Stomach (tissue), 4 donors: ENCODE results near the gene CES4A.

Experiments used
- CTCF ChIP-seq, 7 experiments: fragments of 450-650 bp in 4 of 7; fragments of 200-600 bp in 3 of 7; sonication (generic) in 3 of 7; IDR thresholded peaks; one replicate each; pipeline ENCODE4 v1.5.1; 2016 to 2019; ENCODE audit warnings: antibody characterized with exemption in 7 of 7, control low read depth in 2 of 7, mild to moderate bottlenecking in 1 of 7
- EP300 ChIP-seq: sonication (generic); formaldehyde crosslinking; IDR thresholded peaks from one replicate; pipeline ENCODE4 v1.6.1; 2017; ENCODE audit warnings: antibody characterized with exemption
- POLR2A ChIP-seq, 4 donors: fragments of 450-650 bp; IDR thresholded peaks; one replicate each; pipeline ENCODE4 v1.6.1; 2016; ENCODE audit warnings: antibody characterized with exemption in 4 of 4, control low read depth in 2 of 4, mild to moderate bottlenecking in 1 of 4, moderate library complexity in 1 of 4

- TF ChIP-seq CTCF (IDR thresholded peaks at IDR 0.05) (peak in 5 of 7 experiments; percentile 32 to 81 (median 73)), POLR2A (IDR thresholded peaks at IDR 0.05) (no peak), EP300 (no peak)
Measured at GRCh38 chr16:66954097-66954659, 34.2 kb upstream of the CES4A start.
